ENCODE results near the gene CKB. TPM values are rescaled to one million over a fixed set of nuclear protein-coding genes. Genes with fewer than 3 reads are reported as not detected.
A peak's percentile ranks its signal among the peaks of the same experiment; 100 is the strongest.

The CKB gene
- total RNA-seq, 2 donors from 2014 or later, result 7.0 to 8.0 TPM

DNA sequence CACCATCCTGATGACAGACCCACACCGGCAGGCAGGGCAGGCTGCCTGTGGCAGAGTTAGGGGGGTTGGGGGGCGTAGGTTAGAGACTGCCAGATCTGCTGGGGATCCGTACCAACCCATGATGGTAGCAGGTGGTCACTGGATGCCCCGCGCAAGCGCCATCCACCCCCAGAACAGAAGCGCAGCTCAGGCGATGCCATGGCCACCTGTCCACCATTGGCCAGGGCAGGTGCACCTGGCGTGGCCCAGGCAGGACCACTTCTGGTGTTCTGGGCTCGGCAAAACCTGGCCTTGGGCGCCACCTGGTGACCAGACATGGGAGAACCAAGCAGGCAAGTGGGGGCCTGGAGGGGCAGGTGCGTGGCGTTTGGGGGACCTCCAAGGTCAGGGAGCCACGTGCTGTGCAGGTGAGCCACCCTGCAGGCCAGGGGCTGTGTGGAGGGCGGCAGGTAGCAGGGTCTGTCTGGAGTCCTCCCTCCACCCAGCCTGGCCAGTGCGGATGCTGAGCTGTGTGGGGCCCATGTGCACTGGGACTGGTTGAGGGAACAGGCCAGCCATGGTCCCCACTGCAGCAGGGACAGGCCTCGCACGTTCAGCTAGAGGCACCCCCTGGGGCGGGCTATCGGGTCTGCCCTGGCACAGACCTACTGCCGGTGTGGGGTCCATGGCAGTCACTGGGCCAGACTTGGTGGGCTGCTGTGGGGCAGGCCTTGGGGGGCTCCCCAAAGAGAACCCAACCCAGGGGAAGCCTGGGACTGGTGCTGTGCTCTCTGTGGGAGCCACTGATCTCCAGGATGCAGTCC lies 24.2 kb upstream of the CKB start:
- ATAC-seq (peak; percentile 78), DNase-seq (peak; percentile 64 to 74 (median 71))
- Mint-ChIP-seq H3K27ac (no peak overlapping the region), H3K36me3 (ENCODE audit: low read depth) (no peaks in the 10 kb centered on the region), H3K27me3 (no peaks in the 10 kb centered on the region), H3K4me3 (no peak overlapping the region), H3K4me1 (peaks cover 5% of the 10 kb centered on the region)
- H3K9me3 ChIP-seq (ENCODE audit: control insufficient read depth, low read length, poor library complexity, severe bottlenecking), result no peaks in the 10 kb centered on the region

DNA sequence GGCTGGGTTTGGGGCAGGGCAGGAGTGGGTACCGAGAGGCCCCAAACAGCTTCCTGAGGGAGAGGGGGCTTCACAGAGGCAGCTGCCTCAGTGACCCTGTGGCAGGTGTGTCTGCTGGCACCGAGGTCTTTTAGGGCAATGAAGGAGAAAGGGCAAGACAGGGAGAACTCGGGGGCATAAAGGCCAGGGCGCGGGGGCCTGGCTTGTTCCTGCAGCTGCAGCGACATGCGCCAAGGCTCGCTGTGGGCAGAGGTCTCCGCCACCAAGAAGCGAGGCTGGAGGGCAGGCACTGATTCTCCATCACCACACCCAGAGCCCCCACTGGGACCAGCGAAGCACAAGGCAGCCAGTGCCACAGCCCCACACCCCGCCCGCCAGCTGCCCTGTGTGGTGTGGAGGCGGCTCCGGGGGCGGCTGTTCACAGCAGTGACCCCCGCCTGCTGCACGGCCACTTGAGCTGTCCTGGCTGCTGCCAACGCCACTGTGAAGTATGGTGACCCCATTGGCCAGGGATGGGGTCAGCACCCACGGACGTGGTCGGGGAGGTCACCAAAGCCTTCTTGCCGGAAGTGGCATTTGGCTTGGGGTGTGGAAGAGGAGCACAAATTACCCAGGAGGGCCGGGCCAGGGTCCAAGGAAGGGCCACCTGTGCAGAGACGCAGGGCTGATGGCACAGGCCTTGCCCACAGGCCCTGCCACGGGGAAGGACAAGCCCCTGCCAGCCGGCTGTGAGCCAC lies 23.5 kb upstream of the CKB start:
- Mint-ChIP-seq H3K4me3 (no peak overlapping the region), H3K36me3 (ENCODE audit: low read depth) (no peaks in the 10 kb centered on the region), H3K27me3 (no peaks in the 10 kb centered on the region), H3K4me1 (peaks cover 2% of the 10 kb centered on the region), H3K27ac (no peak overlapping the region)
- no peak for DNase-seq
- no peaks in the 10 kb centered on the region for H3K9me3 ChIP-seq (ENCODE audit: control insufficient read depth, low read length, poor library complexity, severe bottlenecking)
- ATAC-seq, result no peak

DNA sequence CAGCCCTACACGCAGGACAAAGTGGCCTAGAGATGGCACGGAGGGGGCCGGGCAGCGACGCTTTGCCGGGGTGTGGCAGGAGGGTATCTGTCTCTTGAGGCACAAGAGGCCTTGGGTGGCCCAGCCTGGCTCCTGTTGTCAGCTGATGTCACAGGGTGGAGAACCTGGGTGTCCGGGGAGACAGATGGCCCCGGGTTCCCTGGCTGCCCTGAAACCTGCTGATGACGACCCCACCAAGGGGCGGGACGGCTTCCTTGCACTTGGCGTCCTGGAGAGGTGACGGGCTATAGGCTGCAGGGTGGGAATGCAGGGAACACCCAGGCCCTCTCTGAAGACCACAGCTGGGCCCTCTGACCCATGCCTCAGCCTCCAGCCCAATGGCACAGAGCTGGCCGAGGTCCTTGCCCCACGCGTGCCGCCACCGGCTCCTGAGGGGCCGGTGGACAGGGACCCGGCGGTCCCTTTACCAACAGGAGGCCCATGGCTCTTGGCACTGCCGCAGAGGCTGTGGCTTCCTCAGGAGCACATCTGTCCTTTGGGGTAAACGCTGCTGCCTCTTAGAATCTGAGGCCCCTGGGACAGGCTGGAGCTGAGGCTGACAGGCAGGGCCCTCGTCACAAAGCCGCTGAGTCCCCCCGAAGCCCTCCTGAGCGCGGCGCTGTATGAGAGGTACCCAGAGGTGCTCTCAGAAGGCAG lies 22.7 kb upstream of the CKB start:
- no peak overlapping the region for H3K27ac Mint-ChIP-seq
- no peak overlapping the region for H3K4me3 Mint-ChIP-seq
- no peak for DNase-seq
- ATAC-seq, result no peak
- no peaks in the 10 kb centered on the region for H3K36me3 Mint-ChIP-seq (ENCODE audit: low read depth)
- peaks cover 2% of the 10 kb centered on the region for H3K4me1 Mint-ChIP-seq
- no peaks in the 10 kb centered on the region for H3K27me3 Mint-ChIP-seq
- H3K9me3 ChIP-seq (ENCODE audit: control insufficient read depth, low read length, poor library complexity, severe bottlenecking), result no peaks in the 10 kb centered on the region

DNA sequence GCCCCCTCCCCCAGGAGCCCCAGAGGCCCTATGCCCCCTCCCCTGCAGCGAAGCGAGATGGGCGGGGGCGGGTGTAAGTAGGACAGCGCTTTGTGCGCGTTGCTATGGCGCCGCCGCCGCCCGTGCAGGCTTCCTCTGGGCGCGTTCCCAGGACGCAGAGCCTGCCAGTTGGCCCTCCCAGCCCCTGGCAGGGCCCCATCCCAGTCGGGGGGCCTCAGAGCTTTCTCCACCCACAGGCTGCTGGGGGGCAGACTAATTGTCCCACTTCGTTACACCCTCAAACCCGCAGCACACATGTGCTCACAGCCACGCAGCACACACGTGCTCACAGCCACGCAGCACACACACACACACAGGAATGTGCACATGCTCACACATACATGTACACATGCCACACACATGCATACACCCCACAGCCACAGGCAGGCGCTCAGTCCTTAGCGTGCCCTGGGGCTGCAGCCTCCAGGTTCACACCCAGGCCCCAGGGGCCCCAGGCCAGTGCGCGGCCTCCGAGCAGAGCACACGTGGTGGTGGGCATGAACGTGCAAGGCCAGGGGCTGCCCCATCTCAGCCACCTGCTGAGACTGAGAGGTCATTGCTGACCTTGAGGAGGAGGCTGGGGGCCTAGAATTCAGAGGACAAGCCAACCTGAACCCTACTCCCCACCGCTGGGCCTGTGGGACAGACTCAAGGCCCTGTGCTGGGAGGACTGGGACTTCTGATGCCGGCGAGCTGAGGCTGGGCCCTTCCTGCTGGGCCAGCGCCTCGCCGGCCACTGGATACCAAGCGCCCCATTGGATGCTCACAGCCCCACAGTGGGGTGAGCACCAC lies 22.0 kb upstream of the CKB start:
- no peak for DNase-seq
- no peaks in the 10 kb centered on the region for H3K36me3 Mint-ChIP-seq (ENCODE audit: low read depth)
- no peaks in the 10 kb centered on the region for H3K27me3 Mint-ChIP-seq
- peaks cover 2% of the 10 kb centered on the region for H3K4me1 Mint-ChIP-seq
- no peak overlapping the region for H3K27ac Mint-ChIP-seq
- ATAC-seq, result no peak
- H3K4me3 Mint-ChIP-seq, result no peak overlapping the region
- no peaks in the 10 kb centered on the region for H3K9me3 ChIP-seq (ENCODE audit: control insufficient read depth, low read length, poor library complexity, severe bottlenecking)

DNA sequence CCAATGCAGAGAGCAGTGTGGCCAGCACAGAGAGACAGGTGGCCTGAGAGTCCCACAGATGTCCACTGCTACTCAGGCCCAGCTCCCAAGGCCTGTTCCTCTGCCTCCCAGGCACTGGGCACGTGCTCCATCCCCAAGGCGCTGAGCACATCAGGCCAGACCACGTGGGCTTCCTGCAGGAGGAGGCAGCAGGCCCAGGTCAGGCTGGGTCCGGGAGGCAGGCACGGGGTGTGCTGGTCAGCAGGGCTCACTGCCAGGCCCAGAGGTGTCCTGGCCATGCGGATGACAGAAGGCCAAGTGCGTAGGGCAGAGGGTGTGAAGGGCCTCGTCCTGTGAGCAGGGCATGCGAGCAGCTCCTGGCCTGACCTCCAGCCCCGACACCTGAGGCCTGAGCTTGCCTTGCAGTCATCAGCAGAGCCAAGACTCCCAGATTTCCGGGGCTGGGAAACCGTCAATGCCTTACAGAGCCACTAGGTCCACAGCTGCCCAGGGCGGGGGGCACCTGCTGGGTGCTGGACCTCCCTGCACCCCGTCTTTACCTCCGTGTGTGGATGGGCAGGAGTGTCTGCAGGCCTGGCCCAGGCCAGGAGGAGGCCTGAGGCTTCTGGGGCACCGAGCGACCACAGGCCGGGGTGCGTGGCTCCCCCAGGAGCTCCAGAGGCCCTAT lies 21.2 kb upstream of the CKB start:
- ATAC-seq (no peak), DNase-seq (no peak)
- H3K27me3 Mint-ChIP-seq, result no peaks in the 10 kb centered on the region
- H3K36me3 Mint-ChIP-seq (ENCODE audit: low read depth), result no peaks in the 10 kb centered on the region
- H3K9me3 ChIP-seq (ENCODE audit: control insufficient read depth, low read length, poor library complexity, severe bottlenecking), result no peaks in the 10 kb centered on the region
- H3K27ac Mint-ChIP-seq, result no peak overlapping the region
- H3K4me3 Mint-ChIP-seq, result no peak overlapping the region
- H3K4me1 Mint-ChIP-seq, result peaks cover 5% of the 10 kb centered on the region

DNA sequence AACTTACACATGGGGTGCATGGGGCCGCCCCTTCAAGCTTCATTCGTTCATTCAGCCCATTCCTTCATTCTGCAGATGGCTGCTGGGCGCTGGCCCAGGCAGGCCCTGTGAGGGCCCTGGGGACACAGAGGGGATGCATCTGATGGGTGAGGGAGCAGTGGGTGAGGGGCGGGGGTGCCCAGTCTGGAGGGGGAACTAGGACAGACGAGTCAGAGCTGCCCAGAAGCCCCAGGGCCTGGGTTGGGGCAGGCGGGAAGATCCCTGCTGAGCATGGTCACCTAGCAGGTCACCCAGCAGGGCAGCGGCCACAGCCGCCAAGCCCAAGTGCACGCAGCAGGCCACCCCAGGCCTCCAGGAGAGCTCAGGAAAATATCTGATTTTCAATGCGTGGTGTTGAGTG lies 20.5 kb upstream of the CKB start:
- H3K27me3 Mint-ChIP-seq, result no peaks in the 10 kb centered on the region

DNA sequence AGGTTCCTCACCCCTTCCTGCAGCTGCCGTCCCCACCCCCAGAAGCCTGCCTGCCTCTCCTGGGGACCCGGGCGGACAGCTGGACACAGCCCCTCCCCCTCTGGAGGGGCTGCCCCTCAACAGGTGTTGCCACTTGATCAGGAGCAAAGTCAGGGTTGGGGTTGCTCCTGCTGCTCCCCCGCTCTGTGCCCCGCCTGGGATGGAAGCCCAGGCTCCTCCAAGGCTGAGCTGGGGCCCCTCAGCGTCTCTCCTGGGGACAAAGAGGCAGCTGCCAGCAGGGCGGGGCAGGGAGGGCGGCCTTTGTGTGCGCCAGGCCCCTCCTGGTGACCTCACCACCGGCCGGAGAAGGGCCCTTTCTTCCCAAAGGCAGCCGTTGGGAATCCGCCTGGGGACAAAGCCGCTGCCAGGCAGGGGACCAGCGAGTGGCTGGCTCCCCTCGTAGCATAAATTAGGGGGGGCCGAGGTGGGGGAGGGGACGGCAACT lies 20.0 kb upstream of the CKB start:
- ATAC-seq, result no peak
- H3K9me3 ChIP-seq (ENCODE audit: control insufficient read depth, low read length, poor library complexity, severe bottlenecking), result no peaks in the 10 kb centered on the region
- no peaks in the 10 kb centered on the region for H3K27me3 Mint-ChIP-seq
- no peak for DNase-seq
- peaks cover 5% of the 10 kb centered on the region for H3K4me1 Mint-ChIP-seq
- no peak overlapping the region for H3K4me3 Mint-ChIP-seq
- H3K27ac Mint-ChIP-seq, result no peak overlapping the region
- no peaks in the 10 kb centered on the region for H3K36me3 Mint-ChIP-seq (ENCODE audit: low read depth)

More for the DNA sequence above, 20.5 kb upstream of the CKB start:
- H3K36me3 Mint-ChIP-seq (ENCODE audit: low read depth), result no peaks in the 10 kb centered on the region
- ATAC-seq (no peak), DNase-seq (no peak)
- no peak overlapping the region for H3K4me3 Mint-ChIP-seq
- peaks cover 5% of the 10 kb centered on the region for H3K4me1 Mint-ChIP-seq
- H3K9me3 ChIP-seq (ENCODE audit: control insufficient read depth, low read length, poor library complexity, severe bottlenecking), result no peaks in the 10 kb centered on the region
- no peak overlapping the region for H3K27ac Mint-ChIP-seq

DNA sequence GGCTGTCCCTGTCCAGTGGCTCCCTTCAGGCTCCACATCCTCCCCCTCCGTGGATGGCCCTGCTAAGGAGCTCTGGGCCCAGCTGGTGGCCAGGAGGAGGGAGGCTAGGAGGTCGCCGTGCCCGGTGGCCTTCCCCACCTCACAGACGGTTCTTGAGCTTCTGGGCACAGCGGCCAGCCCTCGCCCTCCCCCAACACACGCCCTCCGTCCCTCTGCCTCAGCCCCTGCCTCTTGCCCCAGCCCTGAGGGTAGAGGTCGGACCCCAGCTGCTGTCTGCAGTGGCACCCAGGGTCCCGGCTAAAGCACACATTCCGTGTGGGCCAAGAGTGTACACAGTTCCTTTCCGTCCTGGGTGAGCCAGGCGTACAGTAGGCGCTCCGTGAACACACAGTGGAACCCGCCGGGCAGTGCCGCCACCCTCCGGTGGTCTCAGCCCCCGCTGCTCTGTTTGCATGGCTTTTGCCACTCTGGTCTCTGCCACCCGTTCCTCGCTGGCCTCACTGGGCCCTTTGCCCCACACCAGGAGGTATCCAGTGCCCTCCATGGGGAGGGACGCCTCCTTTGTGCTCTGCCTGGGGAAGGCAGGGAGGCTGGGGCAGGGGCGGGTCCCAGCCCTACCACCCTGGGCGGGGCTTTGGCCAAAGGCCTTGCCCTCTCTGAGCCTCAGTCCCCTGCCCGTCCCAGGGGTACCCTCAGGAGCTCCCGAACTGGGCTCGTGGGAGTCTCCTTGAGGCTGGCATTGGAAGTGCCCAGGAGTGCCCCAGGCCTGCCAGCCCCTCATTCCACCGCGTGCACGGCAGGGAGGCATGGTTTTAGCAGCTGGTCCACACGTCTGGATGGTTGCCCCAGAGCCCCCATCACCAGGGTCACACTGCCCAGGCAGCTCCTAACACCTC lies 19.3 kb upstream of the CKB start:
- H3K27ac Mint-ChIP-seq, result no peak overlapping the region
- H3K4me1 Mint-ChIP-seq, result peaks cover 5% of the 10 kb centered on the region
- DNase-seq, result no peak
- H3K9me3 ChIP-seq (ENCODE audit: control insufficient read depth, low read length, poor library complexity, severe bottlenecking), result no peaks in the 10 kb centered on the region
- no peak for ATAC-seq
- H3K4me3 Mint-ChIP-seq, result no peak overlapping the region
- H3K36me3 Mint-ChIP-seq (ENCODE audit: low read depth), result no peaks in the 10 kb centered on the region
- H3K27me3 Mint-ChIP-seq, result no peaks in the 10 kb centered on the region

DNA sequence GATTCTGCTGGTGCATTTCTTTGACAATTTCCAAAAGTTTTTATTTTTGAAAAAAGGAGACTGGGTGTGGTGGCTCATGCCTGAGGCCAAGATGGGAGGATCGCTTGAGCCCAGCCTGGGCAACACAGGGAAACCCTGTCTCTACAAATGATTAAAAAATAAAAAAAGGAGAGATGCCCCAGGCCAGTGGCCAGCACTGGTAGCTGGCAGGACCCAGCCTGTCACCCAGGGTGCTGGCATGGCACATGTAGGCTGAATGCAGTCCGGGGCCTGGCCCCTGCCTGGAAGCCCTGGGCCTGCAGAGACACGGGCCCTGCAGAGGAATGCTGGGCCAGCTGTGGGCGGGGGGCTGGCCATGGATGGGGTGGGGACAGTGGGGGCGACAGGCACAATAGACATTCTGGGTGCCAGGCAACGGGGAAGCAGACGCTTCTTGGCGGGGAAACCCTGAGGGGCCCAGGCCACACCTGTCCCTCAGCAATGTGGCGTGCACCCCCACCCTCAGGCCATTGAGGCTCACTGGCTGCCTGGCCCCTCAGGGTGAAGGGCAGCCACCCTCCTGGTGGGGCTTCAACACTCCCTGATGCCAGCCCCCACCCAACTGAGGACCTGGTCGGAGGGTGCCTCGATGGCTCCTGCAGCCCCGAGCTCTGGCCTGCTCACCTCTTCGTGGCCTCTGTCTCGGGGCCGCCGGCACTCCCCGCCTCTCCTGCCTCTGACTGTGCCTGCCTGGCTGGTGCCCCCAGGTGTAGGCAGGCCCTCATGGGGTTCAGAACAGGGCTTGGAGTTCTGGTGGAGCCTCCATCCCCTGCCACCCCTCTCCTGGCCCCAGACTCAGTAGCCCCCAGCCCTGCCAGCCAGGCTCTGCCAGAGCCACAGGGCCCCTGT lies 18.4 kb upstream of the CKB start:
- no peaks in the 10 kb centered on the region for H3K9me3 ChIP-seq (ENCODE audit: control insufficient read depth, low read length, poor library complexity, severe bottlenecking)
- Mint-ChIP-seq H3K27ac (no peak overlapping the region), H3K4me1 (peaks cover 5% of the 10 kb centered on the region), H3K27me3 (no peaks in the 10 kb centered on the region), H3K4me3 (no peak overlapping the region), H3K36me3 (ENCODE audit: low read depth) (no peaks in the 10 kb centered on the region)
- ATAC-seq, result no peak
- no peak for DNase-seq

DNA sequence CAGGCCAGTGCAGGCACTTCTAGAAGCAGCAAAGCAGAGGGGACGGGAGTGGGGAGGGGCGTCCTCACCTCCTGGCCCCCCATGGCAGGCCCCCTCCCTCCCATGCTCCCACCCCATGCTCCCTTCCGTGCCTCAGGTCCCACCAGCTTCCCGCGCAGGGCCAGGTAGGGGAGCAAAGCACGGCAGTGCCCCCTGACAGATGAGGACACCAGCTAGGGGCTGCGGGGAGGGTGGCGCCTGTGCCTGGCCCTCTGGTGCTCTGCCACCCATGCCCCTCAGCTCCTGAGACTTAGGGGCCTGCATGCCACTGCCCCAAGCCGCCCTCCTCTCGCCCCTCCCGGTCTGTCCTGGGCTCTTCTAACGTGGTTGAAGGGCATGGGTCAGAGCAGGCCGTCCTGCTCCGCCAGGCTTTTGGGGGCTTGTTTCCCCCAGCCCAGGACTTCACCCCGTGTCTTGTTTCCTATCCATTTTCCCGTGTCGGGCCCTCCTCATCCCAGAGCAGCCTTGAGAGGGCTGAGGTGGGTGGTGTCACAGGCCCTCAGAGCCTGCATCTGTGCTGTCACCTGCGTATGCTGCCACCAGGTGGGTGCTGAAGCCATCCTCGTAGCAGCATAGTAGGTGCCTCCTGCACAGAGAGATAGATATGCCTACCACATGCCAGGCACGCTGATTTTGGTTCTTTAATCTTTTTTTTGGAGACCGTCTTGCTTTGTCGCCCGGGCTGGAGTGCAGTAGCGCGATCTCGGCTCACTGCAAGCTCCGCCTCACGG lies 16.6 kb upstream of the CKB start:
- H3K36me3 Mint-ChIP-seq (ENCODE audit: low read depth), result no peaks in the 10 kb centered on the region
- no peak overlapping the region for H3K4me3 Mint-ChIP-seq
- peaks cover 4% of the 10 kb centered on the region for H3K4me1 Mint-ChIP-seq
- H3K27ac Mint-ChIP-seq, result no peak overlapping the region
- no peaks in the 10 kb centered on the region for H3K27me3 Mint-ChIP-seq
- ATAC-seq, result no peak
- H3K9me3 ChIP-seq (ENCODE audit: control insufficient read depth, low read length, poor library complexity, severe bottlenecking), result no peaks in the 10 kb centered on the region
- DNase-seq, result no peak

All from T-helper 17 cell (primary cell).